HL-60 (cell line): ENCODE data around the gene RNU1-4.
"Not testable (repeated sequence)": the region's sequence is repeated elsewhere in the genome, so short reads cannot be mapped to it uniquely, and the experiment has no call there.

Experiments
- CTCF ChIP-seq: IDR thresholded peaks from one replicate; pipeline ENCODE4 v1.5.1; 2011; ENCODE audit warnings: low read length, control low read depth, inconsistent platforms; ENCODE audit not compliant: insufficient read depth
- REST ChIP-seq: IDR thresholded peaks from 2 replicates; pipeline ENCODE4 v1.6.1; 2012; ENCODE audit warnings: low read depth; ENCODE audit not compliant: insufficient replicate concordance

DNA sequence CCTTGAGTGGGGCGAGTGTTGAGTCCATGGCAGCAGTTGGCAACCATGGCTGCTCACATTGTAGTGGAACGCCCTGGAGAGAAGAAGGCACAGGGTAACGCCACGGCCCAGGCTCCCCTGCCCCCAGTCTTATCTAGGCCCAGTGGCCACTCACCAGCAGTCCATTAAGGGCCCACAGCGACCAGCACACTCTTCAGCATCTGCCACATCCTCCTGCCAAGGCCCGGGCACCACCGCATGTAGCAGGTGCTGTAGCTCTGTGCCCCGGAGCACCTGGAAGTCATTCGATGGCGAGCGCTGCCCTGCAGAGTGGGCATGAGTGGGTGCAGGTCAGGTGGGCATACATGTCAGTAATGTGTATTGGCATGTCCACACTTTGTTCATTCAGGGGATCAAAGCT, 20.5 kb downstream of the RNU1-4 start:
- TF ChIP-seq CTCF, REST: not testable (repeated sequence)
